NCI-H1105 treated with DMSO at 0.1 percent for 48 hours (cell line): Measurements from ENCODE around the gene CD4.

Experiments used
- DNase-seq: peaks from one replicate; lab custom pipeline; 2025; lab: John Stamatoyannopoulos, UW

The CD4 gene

GRCh38 chr12:6828781-6829535 is 39.6 kb downstream of the CD4 start:
- peak; percentile 36 for DNase-seq

GRCh38 chr12:6829536-6830220 is 40.4 kb downstream of the CD4 start:
- peak; percentile 27 for DNase-seq

GRCh38 chr12:6830286-6830890 is 41.1 kb downstream of the CD4 start:
- no peak for DNase-seq

- DNase-seq, result no peak
Measured at GRCh38 chr12:6830999-6831398, 41.7 kb downstream of the CD4 start.

- DNase-seq, result no peak
Measured at GRCh38 chr12:6831450-6831995, 42.2 kb downstream of the CD4 start.

- DNase-seq, result no peak
Measured at GRCh38 chr12:6832125-6832524, 42.8 kb downstream of the CD4 start.

GRCh38 chr12:6833189-6833890 is 44.0 kb downstream of the CD4 start:
- DNase-seq, result no peak

GRCh38 chr12:6834254-6834653 is 44.9 kb downstream of the CD4 start:
- DNase-seq, result no peak

- DNase-seq, result no peak
Measured at GRCh38 chr12:6834873-6835272, 45.5 kb downstream of the CD4 start.

GRCh38 chr12:6836851-6837250 is 47.5 kb downstream of the CD4 start:
- DNase-seq, result no peak

GRCh38 chr12:6837370-6838060 is 48.2 kb downstream of the CD4 start:
- no peak for DNase-seq

GRCh38 chr12:6838854-6839253 is 49.5 kb downstream of the CD4 start:
- no peak for DNase-seq

- DNase-seq, result peak; percentile 51
Measured at GRCh38 chr12:6839482-6840201, 50.3 kb downstream of the CD4 start.

- no peak for DNase-seq
Measured at GRCh38 chr12:6840330-6840729, 51.0 kb downstream of the CD4 start.

- no peak for DNase-seq
Measured at GRCh38 chr12:6840761-6841515, 51.6 kb downstream of the CD4 start, which contains the start of gene GNB3. GNB3 (plus strand) TSS chr12:6840925; CDS start chr12:6841288, 363 bp downstream.

GRCh38 chr12:6842075-6842474 is 52.7 kb downstream of the CD4 start:
- DNase-seq, result no peak

GRCh38 chr12:6843118-6843902 is 54.0 kb downstream of the CD4 start:
- DNase-seq, result no peak

- no peak for DNase-seq
Measured at GRCh38 chr12:6845395-6845794, 56.1 kb downstream of the CD4 start.

- no peak for DNase-seq
Measured at GRCh38 chr12:6846316-6846869, 57.1 kb downstream of the CD4 start.
